MM.1S (cell line): Measurements from ENCODE around the gene BARHL1.

ENCODE experiments used
- CTCF ChIP-seq: fragments of 300-600 bp; sonication (generic); IDR thresholded peaks from 2 replicates; pipeline ENCODE4 v1.5.1; 2016; ENCODE audit warnings: antibody characterized with exemption, low read length, mixed read lengths
- EZH2 ChIP-seq: fragments of 300-600 bp; sonication (generic); optimal IDR thresholded peaks from 2 replicates; pipeline ENCODE3; 2017; ENCODE audit warnings: low read depth, mild to moderate bottlenecking, antibody characterized with exemption, low read length, mixed read lengths
- EZH2phosphoT487 ChIP-seq: fragments of 300-600 bp; sonication (generic); IDR thresholded peaks from 2 replicates; pipeline ENCODE4 v1.6.1; 2018; ENCODE audit warnings: antibody characterized with exemption, low read length

GRCh38 chr9:132575811-132576210 is 6.6 kb upstream of the BARHL1 start:
- no peak for TF ChIP-seq CTCF
- TF ChIP-seq EZH2 = no peak
- TF ChIP-seq EZH2phosphoT487 = no peak
